ENCODE measurements around the gene KLHDC8B.
"Not testable (repeated sequence)": the region's sequence is repeated elsewhere in the genome, so short reads cannot be mapped to it uniquely, and the experiment has no call there.

Gene KLHDC8B

DNA sequence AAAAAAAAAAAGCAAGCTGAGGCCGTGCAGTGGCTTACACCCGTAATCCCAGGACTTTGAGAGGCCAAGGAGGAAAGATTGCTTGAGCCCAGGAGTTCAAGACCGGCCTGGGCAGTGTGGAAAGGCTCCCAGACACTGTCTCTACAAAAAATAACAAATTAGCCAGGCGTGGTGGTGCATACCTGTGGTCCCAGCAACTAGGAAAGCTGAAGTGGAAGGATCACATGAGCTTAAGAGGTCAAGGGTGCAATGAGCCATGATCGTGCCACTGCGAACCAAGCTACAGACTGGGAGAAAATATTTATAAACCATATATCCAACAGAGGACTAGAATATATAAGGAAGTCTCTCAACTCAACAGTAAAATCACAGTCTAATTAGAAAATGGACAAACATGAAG, 10.0 kb downstream of the KLHDC8B start:
- no peak for DNase-seq (ENCODE audit: low read depth in 3 of 3, low spot score in 1 of 3)

DNA sequence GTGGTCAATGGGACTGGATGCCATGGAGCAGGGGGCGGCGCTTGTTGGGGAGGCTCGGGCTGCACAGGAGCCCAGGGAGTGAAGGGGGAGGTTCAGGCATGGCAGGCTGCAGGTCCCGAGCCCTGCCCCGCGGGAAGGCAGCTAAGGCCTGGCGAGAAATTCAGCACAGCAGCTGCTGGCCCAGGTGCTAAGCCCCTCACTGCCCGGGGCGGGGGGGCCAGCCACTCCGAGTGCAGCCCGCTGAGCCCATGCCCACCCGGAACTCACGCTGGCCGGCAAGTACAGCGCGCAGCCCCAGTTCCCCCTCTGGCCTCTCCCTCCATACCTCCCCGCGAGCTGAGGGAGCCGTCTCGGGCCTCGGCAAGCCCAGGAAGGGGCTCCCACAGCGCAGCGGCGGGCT, 11.3 kb downstream of the KLHDC8B start:
- no peak for DNase-seq (ENCODE audit: low read depth in 3 of 3, low spot score in 1 of 3)

- DNase-seq (ENCODE audit: low read depth in 3 of 3, low spot score in 1 of 3), result no peak
These were observed 12.5 kb downstream of the KLHDC8B start for GRCh38 chr3:49183873-49184272.

- DNase-seq (ENCODE audit: low read depth in 3 of 3, low spot score in 1 of 3), result no peak
These were observed 20.3 kb downstream of the KLHDC8B start for GRCh38 chr3:49191741-49192140.

DNA sequence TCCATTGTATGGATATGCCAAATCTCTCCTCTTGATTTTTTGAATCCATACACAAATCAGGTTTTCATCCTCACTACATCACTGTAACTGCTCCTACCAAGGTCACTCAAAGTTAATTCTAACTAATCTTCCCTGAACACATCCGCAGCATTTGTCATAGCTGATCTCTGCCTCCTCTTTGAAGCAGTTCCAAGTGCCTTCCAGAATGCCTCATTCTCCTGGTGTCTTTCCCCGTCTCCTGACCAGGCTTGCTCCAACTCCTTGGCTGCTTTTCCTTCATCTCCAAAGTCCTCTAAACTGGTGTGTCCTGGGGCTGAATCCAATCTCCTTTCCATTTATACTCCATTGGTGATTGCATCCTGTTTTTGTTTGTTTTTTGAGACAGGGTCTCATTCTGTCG, 26.8 kb downstream of the KLHDC8B start:
- no peak for DNase-seq (ENCODE audit: low read depth in 3 of 3, low spot score in 1 of 3)

DNA sequence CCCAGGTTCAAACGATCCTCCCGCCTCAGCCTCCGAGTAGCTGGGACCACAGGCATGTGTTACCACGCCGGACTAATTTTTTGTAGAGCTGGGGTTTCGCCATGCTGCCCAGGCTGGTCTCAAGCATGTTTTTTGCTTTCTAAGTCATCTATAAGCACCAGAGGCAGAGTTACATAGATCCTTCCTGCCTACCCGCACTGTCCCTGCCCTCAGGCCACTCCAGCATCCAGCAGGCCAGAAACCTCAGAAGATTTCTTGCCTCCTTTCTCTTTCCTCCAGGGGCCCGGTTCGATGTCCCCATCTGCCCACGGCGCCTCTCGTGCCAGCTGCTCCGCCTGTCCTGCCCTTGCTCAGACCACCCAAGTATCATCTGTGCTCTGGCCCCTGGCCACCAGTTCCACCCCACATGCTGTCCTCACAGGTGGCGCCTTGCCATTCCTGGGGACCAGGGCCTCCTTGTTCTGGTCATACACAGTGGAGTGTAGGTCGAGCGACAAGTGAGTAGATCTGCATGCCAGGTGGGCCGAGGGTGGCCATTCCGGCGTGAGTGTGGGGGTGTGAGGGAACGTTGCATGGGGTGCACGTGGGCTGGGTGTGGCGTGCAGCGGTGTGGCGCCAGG, 27.3 kb downstream of the KLHDC8B start:
- DNase-seq (ENCODE audit: low read depth in 3 of 3, low spot score in 1 of 3), result no peak

- no peak for DNase-seq (ENCODE audit: low read depth in 3 of 3, low spot score in 1 of 3)
These were observed 28.0 kb downstream of the KLHDC8B start for GRCh38 chr3:49199239-49199899.

- no peak for DNase-seq (ENCODE audit: low read depth in 3 of 3, low spot score in 1 of 3)
These were observed 28.5 kb downstream of the KLHDC8B start for GRCh38 chr3:49199900-49200281.

DNA sequence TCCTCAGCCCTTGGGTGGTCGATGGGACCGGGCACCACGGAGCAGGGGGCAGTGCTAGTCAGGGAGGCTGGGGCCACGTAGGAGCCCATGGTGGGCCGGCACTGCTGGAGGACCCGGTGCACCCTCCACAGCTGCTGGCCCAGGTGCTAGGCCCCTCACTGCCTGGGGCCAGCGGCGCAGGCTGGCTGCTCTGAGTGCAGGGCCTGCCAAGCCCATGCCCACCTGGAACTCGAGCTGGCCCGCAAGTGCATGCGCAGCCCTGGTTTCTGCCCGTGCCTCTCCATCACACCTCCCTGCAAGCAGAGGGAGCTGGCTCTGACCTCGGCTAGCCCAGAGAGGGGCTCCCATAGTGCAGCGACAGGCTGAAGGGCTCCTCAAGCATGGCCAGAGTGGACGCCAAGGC, 42.1 kb downstream of the KLHDC8B start:
- no peak for DNase-seq (ENCODE audit: low read depth in 3 of 3, low spot score in 1 of 3)

DNA sequence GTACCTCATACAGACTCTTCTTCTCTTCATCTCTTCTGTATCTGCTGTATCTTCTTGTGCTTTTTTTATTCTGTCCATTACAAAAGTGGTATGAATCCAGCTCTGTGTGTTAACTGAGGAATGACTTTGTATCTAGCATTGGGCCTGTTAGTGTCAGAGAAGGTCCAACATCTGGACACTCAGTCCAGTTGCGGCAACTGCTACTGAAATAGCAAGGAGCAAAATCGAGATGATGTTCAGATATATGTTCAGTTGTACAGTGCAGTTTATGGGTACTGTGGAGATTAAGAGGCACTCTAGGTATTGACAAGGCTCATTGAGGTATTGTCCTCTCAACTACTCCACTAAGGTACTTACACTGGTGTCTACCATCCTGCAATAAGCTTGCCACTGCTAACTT, 42.6 kb downstream of the KLHDC8B start:
- DNase-seq (ENCODE audit: low read depth in 3 of 3, low spot score in 1 of 3), result no peak

DNA sequence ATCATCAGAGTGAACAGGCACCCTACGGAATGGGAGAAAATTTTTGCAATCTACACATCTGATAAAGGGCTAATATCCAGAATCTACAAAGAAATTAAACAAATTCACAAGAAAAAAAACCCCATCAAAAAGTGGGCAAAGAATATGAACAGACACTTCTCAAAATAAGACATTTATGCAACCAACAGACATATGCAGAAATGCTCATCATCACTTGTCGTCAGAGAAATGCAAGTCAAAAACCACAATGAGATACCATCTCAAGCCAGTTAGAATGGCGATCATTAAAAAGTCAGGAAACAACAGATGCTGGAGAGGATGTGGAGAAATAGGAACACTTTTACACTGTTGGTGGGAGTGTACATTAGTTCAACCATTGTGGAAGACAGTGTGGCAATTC, 45.3 kb downstream of the KLHDC8B start:
- not testable (repeated sequence) for DNase-seq (ENCODE audit: low read depth in 3 of 3, low spot score in 1 of 3)

DNA sequence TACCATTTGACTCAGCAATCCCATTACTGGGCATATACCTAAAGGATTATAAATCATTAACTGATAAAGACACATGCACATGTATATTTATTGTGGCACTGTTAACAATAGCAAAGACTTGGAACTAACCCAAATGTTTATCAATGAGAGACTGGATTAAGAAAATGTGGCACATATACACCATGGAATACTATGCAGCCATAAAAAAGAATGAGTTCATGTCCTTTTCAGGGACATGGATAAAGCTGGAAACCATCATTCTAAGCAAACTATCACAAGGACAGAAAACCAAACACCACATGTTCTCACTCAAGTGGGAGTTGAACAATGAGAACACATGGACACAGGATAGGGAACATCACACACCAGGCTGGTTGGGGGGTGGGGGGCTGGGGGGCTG, 45.7 kb downstream of the KLHDC8B start:
- DNase-seq (ENCODE audit: low read depth in 3 of 3, low spot score in 1 of 3), result not testable (repeated sequence)

DNA sequence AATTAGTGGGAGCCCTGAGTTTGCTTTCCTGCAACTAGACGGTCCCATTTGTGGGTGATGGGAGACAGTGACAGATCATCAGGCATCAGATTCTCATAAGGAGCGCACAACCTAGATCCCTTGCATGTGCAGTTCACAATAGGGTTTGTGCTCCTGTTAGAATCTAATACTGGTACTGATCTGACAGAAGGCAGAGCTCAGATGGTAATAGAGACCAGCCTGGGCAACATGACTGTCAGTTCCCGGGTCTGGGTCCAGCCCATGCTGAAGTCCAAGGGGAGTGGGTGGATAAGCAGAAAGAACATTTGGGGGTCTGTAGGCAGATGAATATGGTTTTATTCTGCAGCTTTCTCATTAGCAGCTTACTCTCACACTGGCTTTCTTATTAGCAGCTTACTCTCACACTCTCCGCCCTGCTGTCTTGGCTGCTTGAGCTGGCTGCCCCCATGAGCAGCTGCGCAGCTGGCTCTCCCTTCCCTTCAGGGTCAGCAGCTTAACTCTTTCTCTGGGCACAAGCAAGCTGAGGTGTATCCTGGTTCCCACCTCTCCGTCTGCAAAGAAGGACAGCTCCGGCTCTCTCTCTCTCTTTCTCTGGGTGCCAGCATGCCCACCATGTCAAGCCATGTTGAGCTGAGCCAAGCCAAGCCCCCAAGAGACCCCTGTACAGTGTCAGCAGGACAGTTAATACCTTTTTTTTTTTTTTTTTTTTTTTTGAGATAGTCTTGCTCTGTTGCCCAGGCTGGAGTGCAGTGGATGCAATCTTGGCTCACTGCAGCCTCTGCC, 46.5 kb downstream of the KLHDC8B start:
- DNase-seq (ENCODE audit: low read depth in 3 of 3, low spot score in 1 of 3), result no peak

DNA sequence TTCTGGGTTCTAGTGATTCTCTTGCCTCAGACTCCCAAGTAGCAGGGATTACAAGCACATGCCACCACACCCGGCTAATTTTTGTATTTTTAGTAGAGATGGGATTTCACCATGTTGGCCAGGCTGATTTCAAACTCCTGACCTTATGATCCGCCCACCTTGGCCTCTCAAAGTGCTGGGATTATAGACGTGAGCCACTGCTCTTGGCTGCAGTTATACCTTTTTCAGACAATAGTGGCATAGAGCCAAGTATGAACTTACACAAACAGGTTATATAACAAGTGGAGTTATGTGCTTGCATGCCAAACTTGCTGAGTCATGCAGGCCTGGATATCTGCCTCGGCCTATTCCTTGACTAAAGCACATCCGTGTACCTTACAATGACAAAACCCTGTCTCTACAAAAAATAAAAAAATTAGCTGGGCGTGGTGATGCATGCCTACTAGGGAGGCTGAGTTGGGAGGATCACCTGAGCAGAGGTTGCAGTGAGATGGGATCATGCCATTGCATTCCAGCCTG, 47.1 kb downstream of the KLHDC8B start:
- DNase-seq (ENCODE audit: low read depth in 3 of 3, low spot score in 1 of 3), result not testable (repeated sequence)

GRCh38 chr3:49219132-49219531, 47.7 kb downstream of the KLHDC8B start:
- DNase-seq (ENCODE audit: low read depth in 3 of 3, low spot score in 1 of 3), result no peak

DNA sequence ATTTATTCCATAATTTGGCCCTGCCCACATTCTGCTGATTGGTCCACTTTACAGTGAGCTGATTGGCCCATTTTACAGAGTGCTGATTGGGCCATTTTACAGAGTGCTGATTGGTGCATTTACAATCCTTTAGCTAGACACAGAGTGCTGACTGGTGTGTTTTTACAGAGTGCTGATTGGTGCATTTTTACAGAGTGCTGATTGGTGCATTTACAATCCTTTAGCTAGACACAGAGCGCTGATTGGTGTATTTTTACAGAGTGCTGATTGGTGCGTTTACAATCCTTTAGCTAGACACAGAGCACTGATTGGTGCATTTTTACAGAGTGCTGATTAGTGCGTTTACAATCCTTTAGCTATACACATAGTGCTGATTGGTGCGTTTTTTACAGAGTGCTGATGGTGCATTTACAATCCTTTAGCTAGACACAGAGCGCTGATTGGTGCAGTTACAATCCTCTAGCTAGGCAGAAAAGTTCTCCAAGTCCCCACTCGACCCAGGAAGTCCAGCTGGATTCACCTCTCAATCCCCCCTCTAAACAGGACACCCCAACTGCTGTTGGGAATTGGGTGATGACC, 49.7 kb downstream of the KLHDC8B start:
- not testable (repeated sequence) for DNase-seq (ENCODE audit: low read depth in 3 of 3, low spot score in 1 of 3)

DNA sequence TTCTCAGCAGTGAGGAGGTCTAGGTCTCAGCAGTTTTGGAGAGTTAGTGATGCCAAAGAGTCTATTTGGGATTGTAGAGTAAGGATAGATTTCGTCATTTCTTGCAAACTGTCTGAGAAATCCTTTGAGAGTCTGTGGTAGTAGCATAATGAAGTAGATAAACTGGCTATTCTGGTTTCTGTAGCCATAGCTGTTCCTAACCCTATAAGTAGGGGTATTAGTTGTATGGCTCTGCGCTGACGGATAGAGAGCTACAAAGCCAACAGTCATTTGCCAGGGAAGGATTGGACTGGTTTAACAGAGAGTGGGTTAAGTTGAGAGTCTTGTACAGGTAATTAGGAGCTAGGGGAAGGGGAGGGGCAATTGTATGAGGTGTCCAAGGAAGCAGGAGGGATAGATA, 50.6 kb downstream of the KLHDC8B start:
- no peak for DNase-seq (ENCODE audit: low read depth in 3 of 3, low spot score in 1 of 3)

Measured in stimulated activated CD4-positive, alpha-beta T cell treated with anti-CD3 and anti-CD28 coated beads, TNF-alpha, amount 100 ng/mL, for 1 hour (primary cell).